A549 (cell line): ENCODE measurements around the gene ROPN1L. TPM values are rescaled to one million over a fixed set of nuclear protein-coding genes. Genes with fewer than 3 reads are reported as not detected.

Source experiments
- ATAC-seq, 2 experiments: fragments of 200-7000 bp in 1 of 2; fragments of >200 bp in 1 of 2; cut with Nextera tagmentation in 1 of 2; cut with Tn5 transposase in 1 of 2; 3 replicates each; pipeline versions ENCODE4 v1.8.0 to v1.9.1; 2018 to 2020; ENCODE audit warnings: mild to moderate bottlenecking in 1 of 2, moderate library complexity in 1 of 2
- CTCF ChIA-PET: fragments of 300-600 bp; sonication (Branson Sonifier 250); formaldehyde crosslinking; extraction: SDS; loops from one replicate; lab custom pipeline; 2021; ENCODE audit warnings: antibody characterized with exemption, inconsistent platforms; lab: Yijun Ruan, JAX
- POLR2A ChIA-PET: fragments of 350-600 bp; formaldehyde crosslinking; extraction: SDS; loops from one replicate; lab custom pipeline; 2021; ENCODE audit warnings: antibody characterized with exemption, inconsistent platforms; lab: Yijun Ruan, JAX
- DNase-seq, 2 experiments: peaks; one replicate each; pipeline versions ENCODE4 v3.0.0 to v3.0.0-alpha.2; 2011 to 2016; ENCODE audit warnings: low read depth in 1 of 2, low spot score in 1 of 2
- FAIRE-seq: peaks from 2 replicates; lab custom pipeline; 2011; peaks lifted over from hg19 to GRCh38; lab: Jason Lieb, UNC
- H3K27ac ChIP-seq, 2 experiments: fragments of >200 bp; sonication (Bioruptor Twin); formaldehyde crosslinking; 3 replicates each; pipeline ENCODE4 v1.5.1; 2016 to 2017
- H3K4me1 ChIP-seq: fragments of >200 bp; sonication (Bioruptor Twin); formaldehyde crosslinking; 3 replicates; pipeline ENCODE4 v1.6.1; 2016
- H3K4me2 ChIP-seq: fragments of >200 bp; sonication (Bioruptor Twin); formaldehyde crosslinking; 3 replicates; pipeline ENCODE4 v1.6.1; 2016
- H3K4me3 ChIP-seq: fragments of >200 bp; sonication (Bioruptor Twin); formaldehyde crosslinking; 3 replicates; pipeline ENCODE4 v1.5.1; 2016
- H3K9me3 ChIP-seq: fragments of >200 bp; sonication (Bioruptor Twin); formaldehyde crosslinking; 3 replicates; pipeline ENCODE4 v1.6.1; 2016
- ATOH8 ChIP-seq: fragments of 250-450 bp; sonication (Bioruptor Pico); IDR thresholded peaks from 2 replicates; pipeline ENCODE4 v1.5.0; 2020; ENCODE audit warnings: low read depth, mild to moderate bottlenecking, moderate library complexity
- CBX2 ChIP-seq: fragments of 200-600 bp; sonication (generic); IDR thresholded peaks from 2 replicates; pipeline ENCODE4 v1.6.1; 2016; ENCODE audit warnings: low read depth, mild to moderate bottlenecking, borderline replicate concordance
- CBX8 ChIP-seq: fragments of 200-600 bp; sonication (generic); IDR thresholded peaks from 2 replicates; pipeline ENCODE4 v1.6.1; 2016
- CHD4 ChIP-seq: fragments of 200-600 bp; sonication (generic); IDR thresholded peaks from 2 replicates; pipeline ENCODE4 v1.6.1; 2016; ENCODE audit warnings: antibody characterized with exemption, mild to moderate bottlenecking, borderline replicate concordance
- E2F6 ChIP-seq: IDR thresholded peaks from 2 replicates; pipeline ENCODE4 v1.6.1; 2012; ENCODE audit warnings: low read depth, borderline replicate concordance
- EP300 ChIP-seq, 2 experiments: fragments of >200 bp; sonication (Bioruptor Twin); formaldehyde crosslinking; IDR thresholded peaks; 2 replicates in 1 of 2; 3 replicates in 1 of 2; pipeline ENCODE4 v1.6.1; 2016 to 2017
- ESRRA ChIP-seq: fragments of 150-350 bp; IDR thresholded peaks from 2 replicates; pipeline ENCODE4 v1.6.1; 2014; ENCODE audit warnings: mild to moderate bottlenecking, low read length, borderline replicate concordance
- FOSB ChIP-seq: fragments of 250-450 bp; sonication (Bioruptor Pico); IDR thresholded peaks from 2 replicates; pipeline ENCODE4 v1.5.0; 2020; ENCODE audit warnings: mild to moderate bottlenecking, moderate library complexity
- FOSL2 ChIP-seq, 2 experiments: fragments of 450-650 bp in 1 of 2; fragments of >200 bp in 1 of 2; sonication (Bioruptor Twin) in 1 of 2; formaldehyde crosslinking; IDR thresholded peaks; 2 replicates each; pipeline versions ENCODE4 v1.5.0 to v1.6.1; 2016 to 2020; ENCODE audit warnings: mild to moderate bottlenecking in 1 of 2, moderate library complexity in 1 of 2
- HOXB5 ChIP-seq: fragments of 250-450 bp; sonication (Bioruptor Pico); IDR thresholded peaks from 2 replicates; pipeline ENCODE4 v1.5.0; 2020; ENCODE audit warnings: mild to moderate bottlenecking, moderate library complexity
- KDM5A ChIP-seq: fragments of 200-600 bp; sonication (generic); IDR thresholded peaks from 2 replicates; pipeline ENCODE4 v1.6.1; 2016; ENCODE audit warnings: antibody characterized with exemption, mild to moderate bottlenecking
- NFE2L2 ChIP-seq: fragments of 150-350 bp; conservative IDR thresholded peaks from 2 replicates; pipeline ENCODE4 v1.6.1; 2014; ENCODE audit warnings: low read length
- NR3C1 ChIP-seq: fragments of >200 bp; sonication (Bioruptor Twin); formaldehyde crosslinking; IDR thresholded peaks from 3 replicates; pipeline ENCODE4 v1.6.1; 2017
- RAD21 ChIP-seq, 2 experiments: fragments of >200 bp in 1 of 2; sonication (Bioruptor Twin) in 1 of 2; formaldehyde crosslinking in 1 of 2; IDR thresholded peaks in 1 of 2; conservative IDR thresholded peaks in 1 of 2; 2 replicates in 1 of 2; 3 replicates in 1 of 2; pipeline ENCODE4 v1.6.1; 2012 to 2018; ENCODE audit warnings: inconsistent platforms in 1 of 2
- RARB ChIP-seq: fragments of 250-450 bp; sonication (Bioruptor Pico); IDR thresholded peaks from 2 replicates; pipeline ENCODE4 v1.8.0; 2021; ENCODE audit warnings: mild to moderate bottlenecking, moderate library complexity
- RFX5 ChIP-seq: fragments of 450-650 bp; IDR thresholded peaks from 2 replicates; pipeline ENCODE4 v1.7.1; 2014; ENCODE audit warnings: antibody characterized with exemption, mild to moderate bottlenecking, moderate library complexity
- TFCP2L1 ChIP-seq: fragments of 250-450 bp; sonication (Bioruptor Pico); IDR thresholded peaks from 2 replicates; pipeline ENCODE4 v1.5.0; 2021; ENCODE audit warnings: mild to moderate bottlenecking
- TP53 ChIP-seq: fragments of 250-450 bp; sonication (Bioruptor Pico); IDR thresholded peaks from 2 replicates; pipeline ENCODE4 v1.5.0; 2021; ENCODE audit warnings: mild to moderate bottlenecking, moderate library complexity
- WGBS: methylation state at CpG from one replicate; pipeline ENCODE4 v1.1.6; 2017; ENCODE audit errors: missing lambda C conversion rate; 5-methylcytosine and 5-hydroxymethylcytosine counted together
- polyA plus RNA-seq, 4 experiments: library from polyadenylated mRNA; depleted of rRNA in 3 of 4; stranded (reverse); fragments of >200 nt; fragmentation: RNase III in 1 of 4; extraction: RNeasy Plus Mini Kit Qiagen cat#74134 plus additional on column Dnase treatment in 1 of 4; gene quantifications; 2 replicates in 3 of 4; 3 replicates in 1 of 4; pipeline ENCODE4 v1.2.3, GENCODE V29; 2011 to 2017
- TF ChIP-seq, protein P1 (sequence below): fragments of 450-650 bp; IDR thresholded peaks from 2 replicates; pipeline ENCODE4 v1.6.1; 2014; ENCODE audit warnings: antibody characterized with exemption
- TF ChIP-seq, protein P2 (sequence below): IDR thresholded peaks from 2 replicates; pipeline ENCODE4 v1.6.1; 2012
- TF ChIP-seq, protein P3 (sequence below): fragments of >200 bp; sonication (Bioruptor Twin); formaldehyde crosslinking; IDR thresholded peaks from 3 replicates; pipeline ENCODE4 v1.5.1; 2016
- TF ChIP-seq, protein P4 (sequence below): fragments of >200 bp; sonication (Bioruptor Twin); formaldehyde crosslinking; IDR thresholded peaks from 2 replicates; pipeline ENCODE4 v1.6.1; 2016

Gene ROPN1L
- polyA plus RNA-seq, 2 of the 4 experiments (the other 2 are of a cell fraction) = 0.83 to 1.4 TPM

DNA sequence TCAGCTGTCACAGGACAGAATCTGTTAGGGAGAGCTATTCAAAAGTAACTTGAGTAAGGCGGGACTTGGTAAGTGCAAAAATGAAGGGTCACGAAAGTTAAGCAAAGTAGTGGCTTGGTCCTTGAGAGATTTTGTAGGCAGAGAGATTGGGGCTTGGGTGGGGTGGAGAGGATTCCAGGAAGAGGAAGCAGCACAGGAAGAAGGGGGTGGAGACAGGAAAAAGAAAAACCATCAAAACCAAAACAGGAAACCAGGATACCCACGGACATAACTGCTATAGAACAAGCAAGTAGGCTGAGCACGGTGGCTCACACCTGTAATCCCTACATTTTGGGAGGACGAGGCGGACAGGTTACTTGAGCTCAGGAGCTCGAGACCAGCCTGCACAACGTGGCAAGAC lies 3.7 kb downstream of the ROPN1L start:
- TF ChIP-seq ESRRA (no peak), KDM5A (no peak), CBX8 (no peak), RARB (CRISPR knock-in tag) (no peak), FOSB (CRISPR knock-in tag) (no peak), TFCP2L1 (CRISPR knock-in tag) (no peak)
- TF ChIP-seq, protein P1, sequence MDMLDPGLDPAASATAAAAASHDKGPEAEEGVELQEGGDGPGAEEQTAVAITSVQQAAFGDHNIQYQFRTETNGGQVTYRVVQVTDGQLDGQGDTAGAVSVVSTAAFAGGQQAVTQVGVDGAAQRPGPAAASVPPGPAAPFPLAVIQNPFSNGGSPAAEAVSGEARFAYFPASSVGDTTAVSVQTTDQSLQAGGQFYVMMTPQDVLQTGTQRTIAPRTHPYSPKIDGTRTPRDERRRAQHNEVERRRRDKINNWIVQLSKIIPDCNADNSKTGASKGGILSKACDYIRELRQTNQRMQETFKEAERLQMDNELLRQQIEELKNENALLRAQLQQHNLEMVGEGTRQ = no peak
- TF ChIP-seq, protein P2, sequence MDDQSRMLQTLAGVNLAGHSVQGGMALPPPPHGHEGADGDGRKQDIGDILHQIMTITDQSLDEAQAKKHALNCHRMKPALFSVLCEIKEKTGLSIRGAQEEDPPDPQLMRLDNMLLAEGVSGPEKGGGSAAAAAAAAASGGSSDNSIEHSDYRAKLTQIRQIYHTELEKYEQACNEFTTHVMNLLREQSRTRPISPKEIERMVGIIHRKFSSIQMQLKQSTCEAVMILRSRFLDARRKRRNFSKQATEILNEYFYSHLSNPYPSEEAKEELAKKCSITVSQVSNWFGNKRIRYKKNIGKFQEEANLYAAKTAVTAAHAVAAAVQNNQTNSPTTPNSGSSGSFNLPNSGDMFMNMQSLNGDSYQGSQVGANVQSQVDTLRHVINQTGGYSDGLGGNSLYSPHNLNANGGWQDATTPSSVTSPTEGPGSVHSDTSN = no peak
- CTCF ChIA-PET = interaction anchor here (1.1 to 19.4 kb wide), 2 partner anchors 173 to 230 kb away, joined by 3 to 479 read pairs; no protein-coding TSS in a partner anchor
- Histone ChIP-seq H3K4me2 (no peak overlapping the region), H3K4me1 (peaks cover 7% of the 10 kb centered on the region; the same call in 1 of the 3 replicates), H3K9me3 (no peaks in the 10 kb centered on the region), H3K27ac (no peak overlapping the region), H3K4me3 (no peak overlapping the region)
- POLR2A ChIA-PET = no interaction called here
- DNase-seq = no peak
- 80% methylated on average over 8 of the region's 8 CpGs for WGBS
- no peak for ATAC-seq
- FAIRE-seq = no peak

GRCh38 chr5:10446490-10446889 lies 4.8 kb downstream of the ROPN1L start:
- Histone ChIP-seq H3K4me1 (0 out of 3 replicates have a peak, but pooled peaks cover 3% of the 10 kb centered on the region), H3K4me2 (no peak overlapping the region), H3K27ac (no peak overlapping the region), H3K4me3 (no peak overlapping the region), H3K9me3 (no peaks in the 10 kb centered on the region)
- POLR2A ChIA-PET = no interaction called here
- DNase-seq (no peak), FAIRE-seq (no peak), ATAC-seq (no peak)
- 68% methylated on average over 7 of the region's 7 CpGs for whole genome bisulfite sequencing
- TF ChIP-seq, protein P2 = no peak
- TF ChIP-seq KDM5A = no peak
- TF ChIP-seq NR3C1 = no peak
- no peak for TF ChIP-seq ESRRA
- no peak for TF ChIP-seq TP53 (CRISPR knock-in tag)
- CTCF ChIA-PET = interaction anchor here (0.6 to 19.4 kb wide), 3 partner anchors 155 to 528 kb away, joined by 3 to 479 read pairs (median 3); no protein-coding TSS in a partner anchor

- no peak overlapping the region for H3K27ac ChIP-seq
- DNase-seq (no peak), FAIRE-seq (no peak), ATAC-seq (no peak)
- ChIA-PET POLR2A (no interaction called here), CTCF (interaction anchor here (0.6 to 19.4 kb wide), 6 partner anchors 154 to 528 kb away, joined by 3 to 479 read pairs (median 4); no protein-coding TSS in a partner anchor)
- no peak overlapping the region for H3K4me3 ChIP-seq
- H3K4me2 ChIP-seq = no peak overlapping the region
- H3K9me3 ChIP-seq = no peaks in the 10 kb centered on the region
- H3K4me1 ChIP-seq = 0 out of 3 replicates have a peak, but pooled peaks cover 3% of the 10 kb centered on the region
- WGBS = 84% methylated on average over 4 of the region's 4 CpGs
- TF ChIP-seq CHD4 (no peak), ESRRA (no peak), ATOH8 (CRISPR knock-in tag) (no peak), RAD21 (conservative IDR thresholded peaks at IDR 0.05 in 1 of 2, IDR thresholded peaks at IDR 0.05 in 1 of 2) (no peak), FOSL2 (IDR thresholded peaks at IDR 0.05) (no peak), FOSL2 (CRISPR knock-in tag; IDR thresholded peaks at IDR 0.05) (no peak), E2F6 (no peak), EP300 (IDR thresholded peaks at IDR 0.05) (no peak), NFE2L2 (no peak), CBX2 (no peak), RFX5 (no peak), HOXB5 (CRISPR knock-in tag) (no peak), KDM5A (no peak)
- TF ChIP-seq, protein P1 = no peak
- TF ChIP-seq, protein P3, sequence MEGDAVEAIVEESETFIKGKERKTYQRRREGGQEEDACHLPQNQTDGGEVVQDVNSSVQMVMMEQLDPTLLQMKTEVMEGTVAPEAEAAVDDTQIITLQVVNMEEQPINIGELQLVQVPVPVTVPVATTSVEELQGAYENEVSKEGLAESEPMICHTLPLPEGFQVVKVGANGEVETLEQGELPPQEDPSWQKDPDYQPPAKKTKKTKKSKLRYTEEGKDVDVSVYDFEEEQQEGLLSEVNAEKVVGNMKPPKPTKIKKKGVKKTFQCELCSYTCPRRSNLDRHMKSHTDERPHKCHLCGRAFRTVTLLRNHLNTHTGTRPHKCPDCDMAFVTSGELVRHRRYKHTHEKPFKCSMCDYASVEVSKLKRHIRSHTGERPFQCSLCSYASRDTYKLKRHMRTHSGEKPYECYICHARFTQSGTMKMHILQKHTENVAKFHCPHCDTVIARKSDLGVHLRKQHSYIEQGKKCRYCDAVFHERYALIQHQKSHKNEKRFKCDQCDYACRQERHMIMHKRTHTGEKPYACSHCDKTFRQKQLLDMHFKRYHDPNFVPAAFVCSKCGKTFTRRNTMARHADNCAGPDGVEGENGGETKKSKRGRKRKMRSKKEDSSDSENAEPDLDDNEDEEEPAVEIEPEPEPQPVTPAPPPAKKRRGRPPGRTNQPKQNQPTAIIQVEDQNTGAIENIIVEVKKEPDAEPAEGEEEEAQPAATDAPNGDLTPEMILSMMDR = no peak
- TF ChIP-seq, protein P4, sequence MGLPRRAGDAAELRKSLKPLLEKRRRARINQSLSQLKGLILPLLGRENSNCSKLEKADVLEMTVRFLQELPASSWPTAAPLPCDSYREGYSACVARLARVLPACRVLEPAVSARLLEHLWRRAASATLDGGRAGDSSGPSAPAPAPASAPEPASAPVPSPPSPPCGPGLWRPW = no peak
- TF ChIP-seq, protein P2 = no peak
These were observed 5.4 kb downstream of the ROPN1L start for GRCh38 chr5:10447041-10447440.
